HepG2 (cell line): Measurements from ENCODE around the gene PEAK3. TPM values are rescaled to one million over a fixed set of nuclear protein-coding genes. Genes with fewer than 3 reads are reported as not detected.

Source experiments
- ATF1 ChIP-seq: IDR thresholded peaks from 2 replicates; pipeline ENCODE4 v1.6.1; 2016; ENCODE audit warnings: mild to moderate bottlenecking, control low read depth
- BCLAF1 ChIP-seq: fragments of 450-650 bp; IDR thresholded peaks from 2 replicates; pipeline ENCODE4 v1.6.1; 2017; ENCODE audit warnings: mild to moderate bottlenecking
- ELK4 ChIP-seq: sonication (generic); formaldehyde crosslinking; IDR thresholded peaks from 2 replicates; pipeline ENCODE4 v1.9.0; 2021; ENCODE audit warnings: missing genetic modification reagents, borderline replicate concordance
- FLYWCH1 ChIP-seq: sonication (generic); formaldehyde crosslinking; IDR thresholded peaks from 2 replicates; pipeline ENCODE4 v1.8.1; 2023; ENCODE audit warnings: mild to moderate bottlenecking, missing genetic modification reagents
- GABPA ChIP-seq, 2 experiments: IDR thresholded peaks; 2 replicates each; pipeline ENCODE4 v1.6.1; 2011 to 2016; ENCODE audit warnings: low read depth in 2 of 2, low read length in 1 of 2, missing biosample characterization in 1 of 2, missing genetic modification characterization in 1 of 2
- GFI1 ChIP-seq: sonication (generic); formaldehyde crosslinking; IDR thresholded peaks from 2 replicates; pipeline ENCODE4 v1.5.0; 2020; ENCODE audit warnings: missing genetic modification reagents, mild to moderate bottlenecking, borderline replicate concordance
- GLI4 ChIP-seq: sonication (generic); formaldehyde crosslinking; IDR thresholded peaks from 2 replicates; pipeline ENCODE4 v1.5.1; 2020; ENCODE audit warnings: missing genetic modification reagents, mild to moderate bottlenecking, moderate library complexity, borderline replicate concordance
- HMGXB4 ChIP-seq, 2 experiments: sonication (generic) in 1 of 2; formaldehyde crosslinking in 1 of 2; IDR thresholded peaks; 2 replicates each; pipeline versions ENCODE4 v1.4.0 to v1.6.1; 2018 to 2020; ENCODE audit warnings: missing genetic modification reagents in 2 of 2, borderline replicate concordance in 1 of 2, low read depth in 1 of 2, mild to moderate bottlenecking in 1 of 2, missing biosample characterization in 1 of 2
- IKZF4 ChIP-seq: sonication (generic); formaldehyde crosslinking; IDR thresholded peaks from 2 replicates; pipeline ENCODE4 v1.5.1; 2020; ENCODE audit warnings: borderline replicate concordance, mild to moderate bottlenecking, low read depth, missing genetic modification reagents; ENCODE audit errors: not compliant biosample characterization
- PATZ1 ChIP-seq: sonication (generic); formaldehyde crosslinking; IDR thresholded peaks from 2 replicates; pipeline ENCODE4 v1.4.0; 2020; ENCODE audit warnings: missing genetic modification reagents
- PCBP2 ChIP-seq: fragments of 200-400 bp; formaldehyde crosslinking; optimal IDR thresholded peaks from 2 replicates; pipeline ENCODE3; 2018; ENCODE audit warnings: low read length, low read depth; ENCODE audit not compliant: poor library complexity, severe bottlenecking
- ZNF550 ChIP-seq: sonication (generic); formaldehyde crosslinking; IDR thresholded peaks from 2 replicates; pipeline ENCODE4 v1.4.0; 2020; ENCODE audit warnings: mild to moderate bottlenecking, missing genetic modification reagents, borderline replicate concordance
- ZNF574 ChIP-seq: sonication (generic); formaldehyde crosslinking; IDR thresholded peaks from 2 replicates; pipeline ENCODE4 v1.4.0; 2020; ENCODE audit warnings: missing genetic modification reagents
- ZNF607 ChIP-seq: sonication (generic); formaldehyde crosslinking; IDR thresholded peaks from 2 replicates; pipeline ENCODE4 v1.5.1; 2020; ENCODE audit warnings: missing genetic modification reagents, mild to moderate bottlenecking, borderline replicate concordance
- ZNF639 ChIP-seq: conservative IDR thresholded peaks from 2 replicates; pipeline ENCODE4 v1.6.1; 2018; ENCODE audit warnings: missing genetic modification reagents
- ZNF747 ChIP-seq: sonication (generic); formaldehyde crosslinking; IDR thresholded peaks from 2 replicates; pipeline ENCODE4 v1.8.1; 2023; ENCODE audit warnings: missing genetic modification reagents, mild to moderate bottlenecking, borderline replicate concordance
- polyA plus RNA-seq, 8 experiments: library from polyadenylated mRNA; depleted of rRNA in 3 of 8; stranded (reverse) in 7 of 8; unstranded in 1 of 8; fragments of >200 nt; fragmentation: Illumina TruSeq in 4 of 8; extraction: Trizol in 4 of 8; gene quantifications; 2 replicates each; pipeline versions ENCODE4 v1.2.1 to v1.2.3, GENCODE V29; 2011 to 2016; ENCODE audit warnings: low read depth in 4 of 8, missing spikeins in 1 of 8, mixed read lengths in 1 of 8; ENCODE audit not compliant: insufficient read depth in 1 of 8
- total RNA-seq, 5 experiments: library from RNA; depleted of rRNA; stranded (reverse); fragments of >200 nt; fragmentation: Illumina TruSeq; extraction: Trizol; gene quantifications; 2 replicates each; pipeline ENCODE4 v1.2.3, GENCODE V29; 2016; ENCODE audit warnings: low read depth in 1 of 5

Gene PEAK3
- total and polyA plus RNA-seq, 2 of the 13 experiments (the other 11 are each of a cell fraction or from before 2014, with no cell fraction given) = not detected

GRCh38 chr19:2270157-2270422 lies 11.9 kb downstream of the PEAK3 start (continued):
- TF ChIP-seq HMGXB4 (CRISPR knock-in tag; IDR thresholded peaks at IDR 0.05; ENCODE audit: borderline replicate concordance in 1 of 2, low read depth in 1 of 2) (0 out of 4 replicates have a peak, but pooled peaks of 1 of the 2 experiments have one; percentile 8), ZNF607 (no peak), ATF1 (CRISPR knock-in tag) (no peak), IKZF4 (CRISPR knock-in tag) (no peak), GLI4 (CRISPR knock-in tag) (no peak), ELK4 (CRISPR knock-in tag) (no peak), GFI1 (CRISPR knock-in tag) (no peak), GABPA (IDR thresholded peaks at IDR 0.05; ENCODE audit: low read depth, low read length) (no peak), GABPA (CRISPR knock-in tag; IDR thresholded peaks at IDR 0.05; ENCODE audit: low read depth) (no peak), ZNF747 (CRISPR knock-in tag) (no peak), FLYWCH1 (no peak), PCBP2 (no peak), ZNF550 (no peak), ZNF639 (no peak), PATZ1 (CRISPR knock-in tag) (peak; percentile 37; the same call in 1 of the 2 replicates), BCLAF1 (no peak), ZNF574 (CRISPR knock-in tag) (0 out of 2 replicates have a peak, but pooled peaks have one; percentile 6)
